Loucy (cell line): ENCODE data around the gene SGPP2.
"Not testable (repeated sequence)": the region's sequence is repeated elsewhere in the genome, so short reads cannot be mapped to it uniquely, and the experiment has no call there.

ENCODE experiments used
- H2AFZ ChIP-seq: fragments of 200-600 bp; sonication (generic); 2 replicates; pipeline ENCODE4 v1.6.0; 2016; ENCODE audit warnings: antibody characterized with exemption, mild to moderate bottlenecking, low read length, moderate library complexity
- H3F3A ChIP-seq: fragments of 200-600 bp; 2 replicates; pipeline ENCODE4 v1.6.0; 2016; ENCODE audit warnings: antibody characterized with exemption, low read depth, mild to moderate bottlenecking
- H3K27me3 ChIP-seq: fragments of 200-600 bp; sonication (generic); 2 replicates; pipeline ENCODE4 v1.6.1; 2014; ENCODE audit warnings: low read length, mild to moderate bottlenecking; ENCODE audit not compliant: insufficient read depth, poor library complexity, severe bottlenecking
- H3K36me3 ChIP-seq: fragments of 200-600 bp; sonication (generic); 2 replicates; pipeline ENCODE4 v1.6.1; 2016; ENCODE audit warnings: low read length; ENCODE audit not compliant: insufficient read depth
- H3K4me1 ChIP-seq: fragments of 200-600 bp; sonication (generic); 2 replicates; pipeline ENCODE4 v1.5.1; 2014; ENCODE audit warnings: low read length, mild to moderate bottlenecking; ENCODE audit not compliant: insufficient read depth, poor library complexity, severe bottlenecking
- H3K4me2 ChIP-seq: fragments of 200-600 bp; sonication (generic); 2 replicates; pipeline ENCODE4 v1.6.0; 2014; ENCODE audit warnings: antibody characterized with exemption, low read length, low read depth, mild to moderate bottlenecking; ENCODE audit not compliant: poor library complexity, severe bottlenecking
- H3K4me3 ChIP-seq: fragments of 200-600 bp; sonication (generic); 2 replicates; pipeline ENCODE4 v1.5.1; 2014; ENCODE audit warnings: low read length, mild to moderate bottlenecking, mixed read lengths; ENCODE audit not compliant: poor library complexity, severe bottlenecking
- H3K79me2 ChIP-seq: fragments of 200-600 bp; sonication (generic); 2 replicates; pipeline ENCODE4 v1.6.1; 2014; ENCODE audit warnings: low read length; ENCODE audit not compliant: insufficient read depth
- H3K9ac ChIP-seq: fragments of 200-600 bp; sonication (generic); 2 replicates; pipeline ENCODE4 v1.6.0; 2014; ENCODE audit warnings: mild to moderate bottlenecking, low read depth, low read length, moderate library complexity; ENCODE audit not compliant: poor library complexity, severe bottlenecking
- H3K9me2 ChIP-seq: fragments of 200-600 bp; sonication (generic); replicated peaks from 2 replicates; pipeline ENCODE4 v1.6.1; 2016; ENCODE audit warnings: low read depth, low read length, mixed read lengths
- H3K9me3 ChIP-seq: fragments of 200-600 bp; sonication (generic); 2 replicates; pipeline ENCODE4 v1.6.1; 2014; ENCODE audit warnings: mild to moderate bottlenecking, antibody characterized with exemption, low read length, low read depth; ENCODE audit not compliant: insufficient read depth
- H4K20me1 ChIP-seq: fragments of 200-600 bp; sonication (generic); 2 replicates; pipeline ENCODE4 v1.6.0; 2014; ENCODE audit warnings: antibody characterized with exemption, low read length, mild to moderate bottlenecking; ENCODE audit not compliant: insufficient read depth, poor library complexity, severe bottlenecking
- EZH2phosphoT487 ChIP-seq: fragments of 200-600 bp; IDR thresholded peaks from 2 replicates; pipeline ENCODE4 v1.6.1; 2018; ENCODE audit warnings: antibody characterized with exemption, mild to moderate bottlenecking, moderate library complexity, borderline replicate concordance
- TF ChIP-seq, protein P1 (sequence below): fragments of 200-600 bp; sonication (generic); conservative IDR thresholded peaks from 2 replicates; pipeline ENCODE4 v1.5.1; 2014; ENCODE audit warnings: mild to moderate bottlenecking, antibody characterized with exemption, low read length

The SGPP2 gene

DNA sequence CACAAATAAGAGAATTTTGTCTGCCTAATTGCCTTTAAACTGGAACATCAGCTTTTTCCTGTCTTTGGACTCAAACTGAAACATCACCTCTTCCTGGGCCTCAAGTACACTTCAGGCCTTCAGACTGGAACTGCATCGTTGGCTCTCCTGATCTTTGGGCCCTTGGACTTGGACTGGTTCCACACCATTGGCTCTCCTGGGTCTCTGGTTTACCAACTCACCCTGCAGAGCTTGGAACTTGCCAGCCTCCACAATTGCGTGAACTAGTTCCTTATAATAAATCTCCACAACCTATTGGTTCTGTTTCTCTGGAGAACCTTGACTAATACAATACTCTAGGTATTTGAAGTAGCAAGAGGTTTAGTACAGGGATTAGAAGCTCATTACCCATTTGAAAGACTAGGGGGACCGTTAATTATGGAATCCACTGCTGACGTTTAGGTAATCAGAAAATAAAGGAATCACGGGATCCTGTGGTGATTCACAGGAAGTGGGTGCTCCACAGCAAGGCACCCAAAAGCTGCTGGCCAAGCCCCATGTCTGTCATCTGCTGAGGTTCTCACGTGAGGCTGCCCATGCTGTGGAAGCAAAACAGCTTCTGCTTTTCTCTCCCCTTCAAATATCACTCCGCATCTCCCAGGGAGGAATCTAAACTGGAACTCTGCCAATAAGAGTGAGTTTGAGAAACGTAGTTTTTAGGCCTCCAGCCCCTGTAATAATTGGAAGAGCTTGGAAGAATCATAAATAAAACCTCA, 20.0 kb upstream of the SGPP2 start:
- no peak overlapping the region for H3K4me3 ChIP-seq
- no peaks in the 10 kb centered on the region for H3K27me3 ChIP-seq
- no peak for TF ChIP-seq EZH2phosphoT487
- TF ChIP-seq, protein P1, sequence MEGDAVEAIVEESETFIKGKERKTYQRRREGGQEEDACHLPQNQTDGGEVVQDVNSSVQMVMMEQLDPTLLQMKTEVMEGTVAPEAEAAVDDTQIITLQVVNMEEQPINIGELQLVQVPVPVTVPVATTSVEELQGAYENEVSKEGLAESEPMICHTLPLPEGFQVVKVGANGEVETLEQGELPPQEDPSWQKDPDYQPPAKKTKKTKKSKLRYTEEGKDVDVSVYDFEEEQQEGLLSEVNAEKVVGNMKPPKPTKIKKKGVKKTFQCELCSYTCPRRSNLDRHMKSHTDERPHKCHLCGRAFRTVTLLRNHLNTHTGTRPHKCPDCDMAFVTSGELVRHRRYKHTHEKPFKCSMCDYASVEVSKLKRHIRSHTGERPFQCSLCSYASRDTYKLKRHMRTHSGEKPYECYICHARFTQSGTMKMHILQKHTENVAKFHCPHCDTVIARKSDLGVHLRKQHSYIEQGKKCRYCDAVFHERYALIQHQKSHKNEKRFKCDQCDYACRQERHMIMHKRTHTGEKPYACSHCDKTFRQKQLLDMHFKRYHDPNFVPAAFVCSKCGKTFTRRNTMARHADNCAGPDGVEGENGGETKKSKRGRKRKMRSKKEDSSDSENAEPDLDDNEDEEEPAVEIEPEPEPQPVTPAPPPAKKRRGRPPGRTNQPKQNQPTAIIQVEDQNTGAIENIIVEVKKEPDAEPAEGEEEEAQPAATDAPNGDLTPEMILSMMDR: no peak
- H3K79me2 ChIP-seq: no peaks in the 10 kb centered on the region
- no peaks in the 10 kb centered on the region for H3K4me1 ChIP-seq
- no peaks in the 10 kb centered on the region for H3F3A ChIP-seq
- no peaks in the 10 kb centered on the region for H3K36me3 ChIP-seq
- no peak overlapping the region for H3K9ac ChIP-seq
- no peak overlapping the region for H3K4me2 ChIP-seq
- no peak overlapping the region for H2AFZ ChIP-seq
- no peaks in the 10 kb centered on the region for H3K9me2 ChIP-seq
- H4K20me1 ChIP-seq: no peaks in the 10 kb centered on the region
- H3K9me3 ChIP-seq: no peaks in the 10 kb centered on the region

DNA sequence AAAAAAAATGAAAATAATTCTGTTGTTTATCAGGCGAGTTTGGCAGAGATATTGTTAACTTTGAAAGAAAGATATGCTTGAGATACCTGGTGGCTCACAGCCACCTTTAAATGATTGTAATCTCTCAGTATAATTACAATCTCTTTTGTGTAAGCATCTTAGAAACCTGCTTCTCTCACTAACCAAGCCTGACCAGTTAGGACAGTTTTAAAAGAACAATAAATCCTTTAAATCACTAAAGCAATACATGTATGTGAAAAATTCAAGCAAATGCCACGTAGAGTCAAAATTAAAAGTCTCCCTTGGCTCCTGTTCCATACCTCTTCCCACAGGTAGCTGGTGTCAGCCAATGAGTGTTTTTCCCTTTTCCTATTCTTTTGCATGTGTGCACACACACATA, 15.7 kb upstream of the SGPP2 start:
- no peaks in the 10 kb centered on the region for H3K27me3 ChIP-seq
- no peak overlapping the region for H3K9ac ChIP-seq
- no peak overlapping the region for H3K4me2 ChIP-seq
- no peaks in the 10 kb centered on the region for H3F3A ChIP-seq
- H3K79me2 ChIP-seq: no peaks in the 10 kb centered on the region
- no peaks in the 10 kb centered on the region for H3K4me1 ChIP-seq
- no peak overlapping the region for H2AFZ ChIP-seq
- no peak for TF ChIP-seq EZH2phosphoT487
- H3K9me2 ChIP-seq: no peaks in the 10 kb centered on the region
- no peaks in the 10 kb centered on the region for H4K20me1 ChIP-seq
- H3K9me3 ChIP-seq: no peaks in the 10 kb centered on the region
- no peak overlapping the region for H3K4me3 ChIP-seq
- no peaks in the 10 kb centered on the region for H3K36me3 ChIP-seq

DNA sequence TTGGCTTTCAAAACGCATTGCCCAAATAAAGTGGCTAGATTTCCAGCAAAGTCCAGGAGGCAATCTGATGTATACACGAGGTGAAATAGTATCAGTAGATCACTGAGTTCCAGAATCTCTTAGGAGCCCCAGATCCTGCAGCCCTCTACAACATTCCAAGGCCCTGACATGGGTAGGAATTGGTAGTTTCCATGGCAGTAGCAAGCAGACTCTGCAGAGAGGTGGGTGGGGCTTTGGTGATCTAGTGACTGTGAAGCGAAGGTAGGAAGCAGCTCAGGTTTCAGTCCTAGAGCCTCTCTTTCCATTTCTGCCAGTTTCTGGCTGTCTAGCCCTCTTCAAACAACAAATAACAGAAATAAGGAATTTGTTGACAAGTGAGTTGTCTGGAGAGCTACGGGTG, 13.8 kb upstream of the SGPP2 start:
- Histone ChIP-seq H3K9me2 (no peaks in the 10 kb centered on the region), H3K4me3 (no peak overlapping the region), H4K20me1 (no peaks in the 10 kb centered on the region), H3K9me3 (no peaks in the 10 kb centered on the region), H3K4me1 (no peaks in the 10 kb centered on the region), H3F3A (no peaks in the 10 kb centered on the region), H3K79me2 (no peaks in the 10 kb centered on the region), H3K9ac (no peak overlapping the region), H3K36me3 (no peaks in the 10 kb centered on the region), H2AFZ (no peak overlapping the region), H3K4me2 (no peak overlapping the region), H3K27me3 (no peaks in the 10 kb centered on the region)
- TF ChIP-seq, protein P1: no peak
- TF ChIP-seq EZH2phosphoT487: no peak

DNA sequence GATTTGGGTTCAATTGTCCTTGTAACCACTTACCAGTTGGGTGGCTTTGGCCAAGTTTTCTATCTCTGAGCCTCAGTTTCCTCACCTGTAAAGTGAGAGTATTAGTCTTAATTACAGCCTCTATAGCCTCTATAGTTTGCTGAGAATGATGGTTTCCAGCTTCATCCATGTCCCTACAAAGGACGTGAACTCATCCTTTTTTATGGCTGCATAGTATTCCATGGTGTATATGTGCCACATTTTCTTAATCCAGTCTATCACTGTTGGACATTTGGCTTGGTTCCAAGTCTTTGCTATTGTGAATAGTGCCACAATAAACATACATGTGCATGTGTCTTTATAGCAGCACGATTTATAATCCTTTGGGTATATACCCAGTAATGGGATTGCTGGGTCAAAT, 12.0 kb upstream of the SGPP2 start:
- H2AFZ ChIP-seq, H4K20me1 ChIP-seq, H3F3A ChIP-seq, H3K4me2 ChIP-seq, H3K9me2 ChIP-seq, H3K79me2 ChIP-seq, H3K36me3 ChIP-seq, H3K9me3 ChIP-seq, H3K9ac ChIP-seq, H3K27me3 ChIP-seq, H3K4me1 ChIP-seq, H3K4me3 ChIP-seq: not testable (repeated sequence)
